SK-N-SH (cell line): ENCODE results near the gene DOCK10. TPM values are rescaled to one million over a fixed set of nuclear protein-coding genes. Genes with fewer than 3 reads are reported as not detected.

Experiments used
- CTCF ChIA-PET: fragments of 300-600, 350-600 bp; formaldehyde crosslinking; extraction: SDS; loops from one replicate; lab custom pipeline; 2021; lab: Yijun Ruan, JAX
- POLR2A ChIA-PET: fragments of 350-600 bp; sonication (Branson Sonifier 250); formaldehyde crosslinking; extraction: SDS; loops from one replicate; lab custom pipeline; 2020; ENCODE audit warnings: antibody characterized with exemption, inconsistent platforms; lab: Yijun Ruan, JAX
- DNase-seq: peaks from one replicate; pipeline ENCODE4 v3.0.0; 2012
- H2AFZ ChIP-seq: fragments of 200-600 bp; sonication (generic); 2 replicates; pipeline ENCODE4 v1.8.1; 2016; ENCODE audit warnings: antibody characterized with exemption, mild to moderate bottlenecking, low read depth
- H3F3A ChIP-seq: fragments of 200-600 bp; sonication (generic); replicated peaks from 2 replicates; pipeline ENCODE3; 2016; ENCODE audit warnings: antibody characterized with exemption, mild to moderate bottlenecking; ENCODE audit not compliant: insufficient read depth
- H3K27ac ChIP-seq, 2 experiments: fragments of 200-500 bp in 1 of 2; fragments of 200-600 bp in 1 of 2; sonication (Bioruptor generic) in 1 of 2; sonication (generic), shearing (Covaris generic) in 1 of 2; 2 replicates each; pipeline versions ENCODE4 v1.5.1 to v1.6.1; 2014 to 2016; ENCODE audit warnings: low read depth in 2 of 2, inconsistent platforms in 1 of 2, low read length in 1 of 2, mild to moderate bottlenecking in 1 of 2, mixed read lengths in 1 of 2
- H3K27me3 ChIP-seq: fragments of 200-600 bp; sonication (generic), shearing (Covaris generic); 2 replicates; pipeline ENCODE4 v1.6.1; 2016; ENCODE audit warnings: mixed run types; ENCODE audit not compliant: insufficient read depth
- H3K36me3 ChIP-seq, 2 experiments: fragments of 200-500 bp in 1 of 2; fragments of 200-600 bp in 1 of 2; sonication (Bioruptor generic) in 1 of 2; sonication (generic) in 1 of 2; replicated peaks in 1 of 2; 2 replicates each; pipeline versions ENCODE3 to v1.5.1; 2014 to 2016; ENCODE audit warnings: low read length in 1 of 2, mild to moderate bottlenecking in 1 of 2; ENCODE audit not compliant: insufficient read depth in 2 of 2, control insufficient read depth in 1 of 2
- H3K4me1 ChIP-seq, 2 experiments: fragments of 200-500 bp in 1 of 2; fragments of 200-600 bp in 1 of 2; sonication (Bioruptor generic) in 1 of 2; sonication (generic), shearing (Covaris generic) in 1 of 2; 2 replicates each; pipeline versions ENCODE4 v1.5.1 to v1.6.1; 2014 to 2016; ENCODE audit warnings: low read depth in 1 of 2, low read length in 1 of 2, mixed run types in 1 of 2; ENCODE audit not compliant: insufficient read depth in 2 of 2, control insufficient read depth in 1 of 2
- H3K4me2 ChIP-seq: fragments of 200-600 bp; sonication (generic), shearing (Covaris generic); 2 replicates; pipeline ENCODE4 v1.6.1; 2017; ENCODE audit warnings: mixed run types
- H3K4me3 ChIP-seq, 2 experiments: fragments of 200-500 bp in 1 of 2; fragments of 200-600 bp in 1 of 2; sonication (Bioruptor generic) in 1 of 2; sonication (generic), shearing (Covaris generic) in 1 of 2; 2 replicates each; pipeline versions ENCODE4 v1.5.1 to v1.8.1; 2014 to 2016; ENCODE audit warnings: low read depth in 2 of 2, inconsistent platforms in 1 of 2, low read length in 1 of 2, mild to moderate bottlenecking in 1 of 2, mixed read lengths in 1 of 2, moderate library complexity in 1 of 2
- H3K79me2 ChIP-seq: fragments of 200-600 bp; sonication (generic); 2 replicates; pipeline ENCODE4 v1.8.1; 2017; ENCODE audit warnings: mild to moderate bottlenecking; ENCODE audit not compliant: insufficient read depth
- H3K9ac ChIP-seq: fragments of 200-600 bp; sonication (generic); 2 replicates; pipeline ENCODE4 v1.6.1; 2017; ENCODE audit warnings: mixed run types
- H3K9me2 ChIP-seq: fragments of 200-600 bp; sonication (generic); 2 replicates; pipeline ENCODE4 v1.6.1; 2017; ENCODE audit warnings: mixed run types
- H3K9me3 ChIP-seq: fragments of 200-600 bp; sonication (generic); 2 replicates; pipeline ENCODE4 v1.6.1; 2017; ENCODE audit warnings: mixed run types, mild to moderate bottlenecking, moderate library complexity
- H4K20me1 ChIP-seq: fragments of 200-600 bp; sonication (generic); 2 replicates; pipeline ENCODE4 v1.6.1; 2017; ENCODE audit warnings: mild to moderate bottlenecking, mixed run types; ENCODE audit not compliant: insufficient read depth
- EZH2phosphoT487 ChIP-seq: fragments of 200-600 bp; sonication (generic); IDR thresholded peaks from 2 replicates; pipeline ENCODE4 v1.6.1; 2017; ENCODE audit warnings: low read depth, mixed run types, mild to moderate bottlenecking, antibody characterized with exemption, moderate library complexity, borderline replicate concordance
- FOXM1 ChIP-seq: IDR thresholded peaks from 2 replicates; pipeline ENCODE4 v1.4.0; 2012; ENCODE audit warnings: low read depth, mild to moderate bottlenecking
- GATA2 ChIP-seq: sonication (generic); formaldehyde crosslinking; IDR thresholded peaks from 2 replicates; pipeline ENCODE4 v1.5.0; 2020; ENCODE audit warnings: mild to moderate bottlenecking, missing genetic modification reagents
- POLR2AphosphoS5 ChIP-seq: IDR thresholded peaks from 2 replicates; pipeline ENCODE4 v1.6.1; 2012; ENCODE audit warnings: low read depth, low read length
- RXRA ChIP-seq: IDR thresholded peaks from 2 replicates; pipeline ENCODE4 v1.4.0; 2012; ENCODE audit warnings: low read depth, mild to moderate bottlenecking, borderline replicate concordance
- WGBS: methylation state at CpG from one replicate; pipeline ENCODE4 v1.1.6; 2017; ENCODE audit warnings: low lambda C conversion rate; 5-methylcytosine and 5-hydroxymethylcytosine counted together
- polyA plus RNA-seq, 3 experiments: library from polyadenylated mRNA; depleted of rRNA; stranded (reverse); fragments of >200 nt; gene quantifications; 2 replicates each; pipeline ENCODE4 v1.2.3, GENCODE V29; 2012
- TF ChIP-seq, protein P1 (sequence below): IDR thresholded peaks from 2 replicates; pipeline ENCODE4 v1.6.1; 2012; ENCODE audit warnings: mild to moderate bottlenecking, low read depth, low read length, moderate library complexity
- TF ChIP-seq, protein P2 (sequence below): fragments of 150-350 bp; IDR thresholded peaks from 2 replicates; pipeline ENCODE4 v1.6.1; 2016; ENCODE audit warnings: mild to moderate bottlenecking, low read depth, low read length
- TF ChIP-seq, protein P3 (sequence below): IDR thresholded peaks from 2 replicates; pipeline ENCODE4 v1.4.0; 2012; ENCODE audit warnings: low read depth, borderline replicate concordance
- TF ChIP-seq, protein P4 (sequence below): fragments of 150-350 bp; IDR thresholded peaks from 2 replicates; pipeline ENCODE4 v1.6.1; 2017; ENCODE audit warnings: antibody characterized with exemption, low read length, low read depth, borderline replicate concordance
- TF ChIP-seq, protein P5 (sequence below): IDR thresholded peaks from 2 replicates; pipeline ENCODE4 v1.4.0; 2012; ENCODE audit warnings: low read depth

The DOCK10 gene
- polyA plus RNA-seq, 1 of the 3 experiments (the other 2 are of a cell fraction) = 24.1 TPM

DNA sequence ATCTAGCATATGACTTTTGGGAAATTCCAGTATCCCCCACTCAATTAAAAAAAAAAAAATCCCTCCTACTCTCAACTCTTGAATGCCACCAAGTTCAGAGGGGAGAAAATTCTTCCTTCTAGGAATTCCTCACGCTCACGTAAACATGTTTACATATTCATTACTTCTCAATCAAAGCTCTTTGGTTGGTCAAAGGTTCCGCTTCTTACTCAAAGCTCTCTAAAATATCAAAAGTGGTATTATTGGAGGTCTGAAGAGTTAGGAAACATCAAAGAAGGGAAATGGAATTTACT lies 4.1 kb downstream of the DOCK10 start:
- Histone ChIP-seq H3K4me2 (no peak overlapping the region), H3K27ac (no peak overlapping the region), H3K4me3 (no peak overlapping the region), H3K9me2 (no peaks in the 10 kb centered on the region), H4K20me1 (no peaks in the 10 kb centered on the region), H3K36me3 (peaks cover 0 to 6% of the 10 kb centered on the region in 2 experiments), H3K9ac (no peak overlapping the region), H2AFZ (no peak overlapping the region), H3K27me3 (no peaks in the 10 kb centered on the region), H3F3A (no peaks in the 10 kb centered on the region), H3K9me3 (no peaks in the 10 kb centered on the region), H3K4me1 (no peaks in the 10 kb centered on the region; a peak in 1 of 4 replicates), H3K79me2 (peaks cover 89% of the 10 kb centered on the region)
- POLR2A ChIA-PET = no interaction called here
- DNase-seq = no peak
- WGBS = 97% methylated on average over 3 of the region's 3 CpGs
- TF ChIP-seq POLR2AphosphoS5 = no peak
- TF ChIP-seq EZH2phosphoT487 = no peak
- TF ChIP-seq, protein P1, sequence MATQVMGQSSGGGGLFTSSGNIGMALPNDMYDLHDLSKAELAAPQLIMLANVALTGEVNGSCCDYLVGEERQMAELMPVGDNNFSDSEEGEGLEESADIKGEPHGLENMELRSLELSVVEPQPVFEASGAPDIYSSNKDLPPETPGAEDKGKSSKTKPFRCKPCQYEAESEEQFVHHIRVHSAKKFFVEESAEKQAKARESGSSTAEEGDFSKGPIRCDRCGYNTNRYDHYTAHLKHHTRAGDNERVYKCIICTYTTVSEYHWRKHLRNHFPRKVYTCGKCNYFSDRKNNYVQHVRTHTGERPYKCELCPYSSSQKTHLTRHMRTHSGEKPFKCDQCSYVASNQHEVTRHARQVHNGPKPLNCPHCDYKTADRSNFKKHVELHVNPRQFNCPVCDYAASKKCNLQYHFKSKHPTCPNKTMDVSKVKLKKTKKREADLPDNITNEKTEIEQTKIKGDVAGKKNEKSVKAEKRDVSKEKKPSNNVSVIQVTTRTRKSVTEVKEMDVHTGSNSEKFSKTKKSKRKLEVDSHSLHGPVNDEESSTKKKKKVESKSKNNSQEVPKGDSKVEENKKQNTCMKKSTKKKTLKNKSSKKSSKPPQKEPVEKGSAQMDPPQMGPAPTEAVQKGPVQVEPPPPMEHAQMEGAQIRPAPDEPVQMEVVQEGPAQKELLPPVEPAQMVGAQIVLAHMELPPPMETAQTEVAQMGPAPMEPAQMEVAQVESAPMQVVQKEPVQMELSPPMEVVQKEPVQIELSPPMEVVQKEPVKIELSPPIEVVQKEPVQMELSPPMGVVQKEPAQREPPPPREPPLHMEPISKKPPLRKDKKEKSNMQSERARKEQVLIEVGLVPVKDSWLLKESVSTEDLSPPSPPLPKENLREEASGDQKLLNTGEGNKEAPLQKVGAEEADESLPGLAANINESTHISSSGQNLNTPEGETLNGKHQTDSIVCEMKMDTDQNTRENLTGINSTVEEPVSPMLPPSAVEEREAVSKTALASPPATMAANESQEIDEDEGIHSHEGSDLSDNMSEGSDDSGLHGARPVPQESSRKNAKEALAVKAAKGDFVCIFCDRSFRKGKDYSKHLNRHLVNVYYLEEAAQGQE = no peak
- TF ChIP-seq, protein P2, sequence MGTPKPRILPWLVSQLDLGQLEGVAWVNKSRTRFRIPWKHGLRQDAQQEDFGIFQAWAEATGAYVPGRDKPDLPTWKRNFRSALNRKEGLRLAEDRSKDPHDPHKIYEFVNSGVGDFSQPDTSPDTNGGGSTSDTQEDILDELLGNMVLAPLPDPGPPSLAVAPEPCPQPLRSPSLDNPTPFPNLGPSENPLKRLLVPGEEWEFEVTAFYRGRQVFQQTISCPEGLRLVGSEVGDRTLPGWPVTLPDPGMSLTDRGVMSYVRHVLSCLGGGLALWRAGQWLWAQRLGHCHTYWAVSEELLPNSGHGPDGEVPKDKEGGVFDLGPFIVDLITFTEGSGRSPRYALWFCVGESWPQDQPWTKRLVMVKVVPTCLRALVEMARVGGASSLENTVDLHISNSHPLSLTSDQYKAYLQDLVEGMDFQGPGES = no peak
- no peak for TF ChIP-seq FOXM1
- TF ChIP-seq, protein P3, sequence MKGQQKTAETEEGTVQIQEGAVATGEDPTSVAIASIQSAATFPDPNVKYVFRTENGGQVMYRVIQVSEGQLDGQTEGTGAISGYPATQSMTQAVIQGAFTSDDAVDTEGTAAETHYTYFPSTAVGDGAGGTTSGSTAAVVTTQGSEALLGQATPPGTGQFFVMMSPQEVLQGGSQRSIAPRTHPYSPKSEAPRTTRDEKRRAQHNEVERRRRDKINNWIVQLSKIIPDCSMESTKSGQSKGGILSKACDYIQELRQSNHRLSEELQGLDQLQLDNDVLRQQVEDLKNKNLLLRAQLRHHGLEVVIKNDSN = no peak
- CTCF ChIA-PET = interaction anchor here (1.2 kb wide), 1 partner anchor 21 kb away, joined by 3 read pairs; no protein-coding TSS in a partner anchor

DNA sequence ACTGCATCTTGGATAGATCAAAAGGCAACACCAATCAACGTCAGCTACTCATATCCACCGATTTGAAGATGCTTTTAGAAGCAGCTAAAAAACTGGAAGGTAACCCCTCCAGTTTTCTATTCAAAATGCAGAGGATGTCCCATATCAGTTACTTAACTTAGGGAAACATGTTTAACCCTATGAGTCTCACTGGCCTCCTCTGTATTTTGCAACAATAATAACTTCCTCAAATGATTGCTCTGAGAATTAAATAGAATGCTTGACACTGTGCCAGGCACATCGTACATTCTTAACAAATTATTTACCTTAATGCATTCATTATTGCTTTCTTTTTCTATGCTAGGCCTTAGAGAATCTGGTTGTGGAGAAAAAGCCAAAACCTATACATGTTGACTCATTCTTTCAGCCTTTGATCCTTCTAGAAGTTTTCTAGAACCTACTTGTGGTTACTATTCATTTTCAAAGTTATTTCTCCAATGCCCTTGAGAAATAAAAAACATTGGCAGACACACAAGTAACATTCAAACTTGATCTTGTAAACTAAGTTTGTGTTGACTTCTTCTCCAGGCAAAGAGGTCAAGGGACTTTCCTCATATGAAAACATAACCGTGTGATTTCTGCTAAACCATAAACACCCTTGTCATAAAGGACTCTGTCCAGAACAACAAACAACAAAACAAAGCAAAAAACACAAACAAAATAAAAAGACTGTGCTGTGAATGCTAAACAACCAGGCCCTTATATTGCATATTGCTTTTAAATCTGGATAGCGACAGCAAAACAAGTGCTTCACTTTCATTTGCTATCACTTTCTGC lies 4.6 kb downstream of the DOCK10 start:
- 74% methylated on average over 5 of the region's 5 CpGs for WGBS
- H2AFZ ChIP-seq = no peak overlapping the region
- no peak overlapping the region for H3K27ac ChIP-seq
- H3K36me3 ChIP-seq = peaks cover 0 to 6% of the 10 kb centered on the region in 2 experiments
- no peak overlapping the region for H3K4me2 ChIP-seq
- no peaks in the 10 kb centered on the region for H3F3A ChIP-seq
- no peak overlapping the region for H3K4me3 ChIP-seq
- no peaks in the 10 kb centered on the region for H3K27me3 ChIP-seq
- no peaks in the 10 kb centered on the region for H4K20me1 ChIP-seq
- ChIA-PET POLR2A (no interaction called here), CTCF (no interaction called here)
- no peaks in the 10 kb centered on the region; a peak in 1 of 4 replicates for H3K4me1 ChIP-seq
- H3K9me2 ChIP-seq = no peaks in the 10 kb centered on the region
- no peak overlapping the region for H3K9ac ChIP-seq
- no peaks in the 10 kb centered on the region for H3K9me3 ChIP-seq
- no peak for DNase-seq
- H3K79me2 ChIP-seq = peaks cover 89% of the 10 kb centered on the region
- TF ChIP-seq, protein P3 = no peak
- TF ChIP-seq, protein P4, sequence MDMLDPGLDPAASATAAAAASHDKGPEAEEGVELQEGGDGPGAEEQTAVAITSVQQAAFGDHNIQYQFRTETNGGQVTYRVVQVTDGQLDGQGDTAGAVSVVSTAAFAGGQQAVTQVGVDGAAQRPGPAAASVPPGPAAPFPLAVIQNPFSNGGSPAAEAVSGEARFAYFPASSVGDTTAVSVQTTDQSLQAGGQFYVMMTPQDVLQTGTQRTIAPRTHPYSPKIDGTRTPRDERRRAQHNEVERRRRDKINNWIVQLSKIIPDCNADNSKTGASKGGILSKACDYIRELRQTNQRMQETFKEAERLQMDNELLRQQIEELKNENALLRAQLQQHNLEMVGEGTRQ = no peak
- TF ChIP-seq, protein P1 = no peak
- TF ChIP-seq POLR2AphosphoS5 = no peak
- no peak for TF ChIP-seq GATA2 (CRISPR knock-in tag)
- TF ChIP-seq, protein P5, sequence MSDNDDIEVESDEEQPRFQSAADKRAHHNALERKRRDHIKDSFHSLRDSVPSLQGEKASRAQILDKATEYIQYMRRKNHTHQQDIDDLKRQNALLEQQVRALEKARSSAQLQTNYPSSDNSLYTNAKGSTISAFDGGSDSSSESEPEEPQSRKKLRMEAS = no peak
- no peak for TF ChIP-seq RXRA
